NCI-H524 treated with DMSO at 0.1 percent for 48 hours (cell line): Measurements from ENCODE around the gene MAP4K4.

Source experiments
- DNase-seq: peaks from one replicate; lab custom pipeline; 2025; lab: John Stamatoyannopoulos, UW

MAP4K4 gene

GRCh38 chr2:101692766-101693165 lies 4.7 kb upstream of the MAP4K4 start:
- no peak for DNase-seq

GRCh38 chr2:101693991-101694588 lies 3.4 kb upstream of the MAP4K4 start:
- DNase-seq = no peak

GRCh38 chr2:101696272-101697123 lies 1.0 kb upstream of the MAP4K4 start:
- DNase-seq = no peak

GRCh38 chr2:101698014-101698843 lies 722 bp downstream of the MAP4K4 start:
- DNase-seq = no peak

- no peak for DNase-seq
Measured at GRCh38 chr2:101698844-101699754, 1.6 kb downstream of the MAP4K4 start.

GRCh38 chr2:101699755-101700461 lies 2.4 kb downstream of the MAP4K4 start:
- no peak for DNase-seq

- no peak for DNase-seq
Measured at GRCh38 chr2:101704046-101704466, 6.5 kb downstream of the MAP4K4 start.

- DNase-seq = no peak
Measured at GRCh38 chr2:101704816-101705578, 7.5 kb downstream of the MAP4K4 start.

GRCh38 chr2:101706121-101706818 lies 8.8 kb downstream of the MAP4K4 start:
- DNase-seq = no peak

GRCh38 chr2:101706819-101707177 lies 9.3 kb downstream of the MAP4K4 start:
- no peak for DNase-seq

GRCh38 chr2:101710036-101710435 lies 12.5 kb downstream of the MAP4K4 start:
- no peak for DNase-seq

- no peak for DNase-seq
Measured at GRCh38 chr2:101710471-101711318, 13.2 kb downstream of the MAP4K4 start.

GRCh38 chr2:101714118-101714517 lies 16.6 kb downstream of the MAP4K4 start:
- DNase-seq = no peak

GRCh38 chr2:101717071-101717845 lies 19.8 kb downstream of the MAP4K4 start:
- DNase-seq = no peak

- DNase-seq = no peak
Measured at GRCh38 chr2:101718479-101718878, 21.0 kb downstream of the MAP4K4 start.

- DNase-seq = no peak
Measured at GRCh38 chr2:101718993-101719571, 21.6 kb downstream of the MAP4K4 start.

- no peak for DNase-seq
Measured at GRCh38 chr2:101720732-101721131, 23.2 kb downstream of the MAP4K4 start.
